GM23338 (cell line): ENCODE measurements around the gene SEMA4C. TPM values are rescaled to one million over a fixed set of nuclear protein-coding genes. Genes with fewer than 3 reads are reported as not detected.

ENCODE experiments used
- polyA plus RNA-seq: library from polyadenylated mRNA; unstranded; fragments of >200 nt; fragmentation: Nextera tagmentation; extraction: Ambion mirVana; gene quantifications from 2 replicates; pipeline ENCODE4 v1.2.1, GENCODE V29; 2016
- total RNA-seq: library from RNA; depleted of rRNA; stranded (reverse); fragments of >200 nt; shearing (Covaris generic); gene quantifications from 2 replicates; pipeline ENCODE4 v1.2.3, GENCODE V29; 2014; rRNA removed

Gene SEMA4C
- total and polyA plus RNA-seq, 2 experiments from 2014 or later, result 16.8 to 80.7 TPM

Other genes with a start within 250 kb of the SEMA4C start
- 27.2 and 31.4 TPM in 2 replicates for gene KANSL3, start 231.8 kb downstream of the SEMA4C start, total RNA-seq
- 7.2 and 8.9 TPM in 2 replicates for gene KANSL3, start 231.8 kb downstream of the SEMA4C start, polyA plus RNA-seq
- gene FER1L5, start 227.3 kb downstream of the SEMA4C start, total RNA-seq, result 0.27 and 0.76 TPM in 2 replicates
- 0.07 and 0.18 TPM in 2 replicates for gene FER1L5, start 227.3 kb downstream of the SEMA4C start, polyA plus RNA-seq
- gene LMAN2L, start 130.0 kb downstream of the SEMA4C start, total RNA-seq, result 15.8 and 16.7 TPM in 2 replicates
- gene LMAN2L, start 130.0 kb downstream of the SEMA4C start, polyA plus RNA-seq, result 10.5 and 11.8 TPM in 2 replicates
- 6.7 and 12.9 TPM in 2 replicates for gene CNNM4, start 109.2 kb downstream of the SEMA4C start, total RNA-seq
- gene CNNM4, start 109.2 kb downstream of the SEMA4C start, polyA plus RNA-seq, result 2.5 and 2.9 TPM in 2 replicates
- gene CNNM3, start 53.8 kb downstream of the SEMA4C start, total RNA-seq, result 22.8 and 25.7 TPM in 2 replicates
- 5.3 and 7.7 TPM in 2 replicates for gene CNNM3, start 53.8 kb downstream of the SEMA4C start, polyA plus RNA-seq
- 4.0 and 6.5 TPM in 2 replicates for gene ANKRD23, start 26.1 kb downstream of the SEMA4C start, total RNA-seq
- 2.9 and 5.0 TPM in 2 replicates for gene ANKRD23, start 26.1 kb downstream of the SEMA4C start, polyA plus RNA-seq
- gene ANKRD39, start 12.1 kb downstream of the SEMA4C start, total RNA-seq, result 17.5 and 18.3 TPM in 2 replicates
- 32.0 and 33.8 TPM in 2 replicates for gene ANKRD39, start 12.1 kb downstream of the SEMA4C start, polyA plus RNA-seq
- 0.47 TPM in 1 of 2 replicates, not detected in the other for gene FAM178B, start 116.5 kb upstream of the SEMA4C start, total RNA-seq
- gene FAM178B, start 116.5 kb upstream of the SEMA4C start, polyA plus RNA-seq, result 0.70 and 1.1 TPM in 2 replicates
- 28.6 and 32.4 TPM in 2 replicates for gene FAHD2B, start 224.8 kb upstream of the SEMA4C start, total RNA-seq
- 22.3 and 23.9 TPM in 2 replicates for gene FAHD2B, start 224.8 kb upstream of the SEMA4C start, polyA plus RNA-seq
- 15.0 and 21.8 TPM in 2 replicates for gene ANKRD36, start 243.1 kb upstream of the SEMA4C start, total RNA-seq
- gene ANKRD36, start 243.1 kb upstream of the SEMA4C start, polyA plus RNA-seq, result 8.2 and 10.7 TPM in 2 replicates